ENCODE results near the gene DGCR2.

GRCh38 chr22:19110064-19110458 lies 12.2 kb downstream of the DGCR2 start:
- TF ChIP-seq CTCF (IDR thresholded peaks at IDR 0.05), result no peak
- TF ChIP-seq EZH2phosphoT487 (IDR thresholded peaks at IDR 0.05), result no peak
- TF ChIP-seq EZH2 (IDR thresholded peaks at IDR 0.05), result no peak
